Measurements from ENCODE around the gene EPAS1. TPM values are rescaled to one million over a fixed set of nuclear protein-coding genes. Genes with fewer than 3 reads are reported as not detected.

Gene EPAS1
- total and polyA plus RNA-seq, 2 of the 8 experiments (the other 6 are each of a cell fraction or from before 2014, with no cell fraction given) = 2.0 to 4.9 TPM

GRCh38 chr2:46274586-46274985, 22.6 kb upstream of the EPAS1 start (continued):
- no peak for TF ChIP-seq MAX (IDR thresholded peaks at IDR 0.05)
- TF ChIP-seq TCF12 (IDR thresholded peaks at IDR 0.05; ENCODE audit: low read depth, low read length) = no peak
- no peak for TF ChIP-seq SRF (IDR thresholded peaks at IDR 0.05; ENCODE audit: low read depth, low read length)
